Stimulated activated CD8-positive, alpha-beta memory T cell treated with anti-CD3 and anti-CD28 coated beads, Interleukin-2, amount 100 ng/mL, for 1 hour (primary cell): ENCODE results near the gene LIPC.

Source experiments
- DNase-seq, 2 donors: peaks; one replicate each; pipeline ENCODE4 v3.0.0-alpha.2; 2020; ENCODE audit warnings: low read depth in 2 of 2

The LIPC gene

DNA sequence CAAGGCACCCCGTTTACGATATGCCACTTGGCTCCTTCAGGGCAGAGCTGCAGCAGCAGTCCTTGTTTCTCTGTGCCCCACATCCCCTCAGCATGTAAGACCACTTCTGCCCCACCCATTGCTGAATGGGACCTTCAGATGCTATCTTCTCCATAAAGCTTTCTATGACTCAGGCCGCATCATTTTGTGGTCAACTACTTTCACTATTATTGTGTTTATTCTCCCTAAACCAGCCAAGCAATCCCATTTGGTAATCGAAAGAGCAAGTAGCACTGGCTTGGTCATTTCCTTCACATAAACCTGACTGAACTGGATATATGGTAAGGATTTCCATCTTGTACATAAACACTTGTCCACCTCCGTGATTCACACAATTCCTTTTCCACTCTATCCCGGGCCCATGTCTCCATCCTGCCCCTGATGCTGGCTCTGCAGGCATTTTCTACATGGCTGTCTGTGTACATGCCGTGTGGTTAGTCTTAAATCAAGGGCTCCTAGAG, 25.7 kb downstream of the LIPC start:
- DNase-seq: no peak

- DNase-seq: no peak
Observed at GRCh38 chr15:58458076-58458475, 26.3 kb downstream of the LIPC start.

- no peak for DNase-seq
Observed at GRCh38 chr15:58459045-58459444, 27.3 kb downstream of the LIPC start.

GRCh38 chr15:58459560-58459959, 27.8 kb downstream of the LIPC start:
- no peak for DNase-seq

DNA sequence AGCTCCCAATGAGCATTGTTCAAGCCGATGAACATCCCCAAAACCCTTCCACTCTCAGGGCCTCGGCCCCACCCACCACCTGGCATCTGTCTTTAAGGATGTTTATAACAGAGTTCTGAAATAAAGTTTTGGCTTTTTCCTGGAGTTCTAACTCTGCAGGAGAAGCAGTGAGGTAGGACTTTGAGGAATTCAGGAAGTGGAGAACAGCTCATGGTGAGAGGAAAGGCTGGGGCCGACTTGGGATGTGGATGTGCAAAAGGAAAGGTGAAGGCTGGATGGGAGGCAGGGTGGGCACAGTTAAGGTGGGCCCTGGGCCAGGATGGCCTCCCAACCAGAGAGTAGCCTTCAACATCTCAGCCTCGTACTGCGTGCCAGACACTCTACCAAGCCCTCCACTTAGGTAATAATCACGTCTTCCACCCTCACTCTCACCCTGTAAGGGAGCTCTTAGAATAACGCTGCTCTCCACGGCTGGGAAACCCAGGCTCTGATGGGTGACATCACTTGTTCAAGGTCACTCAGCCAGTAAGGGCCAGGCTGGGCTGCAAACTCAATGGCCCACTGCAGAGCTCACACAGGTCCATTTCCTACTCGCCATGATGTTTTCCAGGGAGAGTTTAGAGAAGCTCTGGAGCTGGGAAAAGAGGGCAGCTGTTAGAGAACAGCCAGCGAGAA, 28.5 kb downstream of the LIPC start:
- no peak for DNase-seq

DNA sequence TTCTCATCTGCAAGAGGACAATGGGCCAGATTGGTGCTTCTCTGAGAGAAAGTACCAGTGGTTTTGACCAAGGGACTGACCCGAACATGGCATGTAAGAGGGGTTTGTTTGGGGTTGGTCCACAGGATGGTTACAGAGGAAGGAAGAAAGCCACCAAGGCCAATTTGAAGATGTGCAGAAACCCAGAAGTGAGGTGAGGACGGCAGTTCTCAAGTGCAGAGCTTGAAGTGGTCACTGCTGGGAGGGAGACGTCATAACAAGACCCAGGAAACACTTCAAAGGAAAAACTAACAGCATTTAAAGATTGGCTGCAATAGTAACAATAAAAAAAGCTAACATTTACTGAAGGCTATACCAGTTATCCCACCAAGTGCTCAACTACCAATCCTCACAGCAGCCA, 29.1 kb downstream of the LIPC start:
- DNase-seq: no peak

DNA sequence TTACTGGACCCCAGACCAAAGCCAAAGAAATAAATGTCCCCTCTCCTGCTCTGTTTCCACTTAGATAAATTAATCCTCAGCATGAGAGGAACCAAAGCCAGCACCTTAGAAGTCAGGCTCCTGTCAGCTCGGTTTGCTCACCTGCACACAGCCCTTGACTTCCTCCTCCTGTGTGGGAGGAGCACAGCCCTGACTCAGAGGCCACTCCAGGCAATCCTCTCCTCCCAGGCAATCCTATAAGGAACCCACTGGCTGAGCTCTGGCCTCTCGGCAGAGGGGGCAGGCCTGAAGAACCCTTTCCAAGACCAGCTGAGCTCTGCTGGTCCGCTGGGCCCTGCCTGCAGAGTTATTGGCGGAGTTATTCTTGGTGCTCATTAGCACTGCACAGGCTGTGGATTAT, 30.8 kb downstream of the LIPC start:
- no peak for DNase-seq

DNA sequence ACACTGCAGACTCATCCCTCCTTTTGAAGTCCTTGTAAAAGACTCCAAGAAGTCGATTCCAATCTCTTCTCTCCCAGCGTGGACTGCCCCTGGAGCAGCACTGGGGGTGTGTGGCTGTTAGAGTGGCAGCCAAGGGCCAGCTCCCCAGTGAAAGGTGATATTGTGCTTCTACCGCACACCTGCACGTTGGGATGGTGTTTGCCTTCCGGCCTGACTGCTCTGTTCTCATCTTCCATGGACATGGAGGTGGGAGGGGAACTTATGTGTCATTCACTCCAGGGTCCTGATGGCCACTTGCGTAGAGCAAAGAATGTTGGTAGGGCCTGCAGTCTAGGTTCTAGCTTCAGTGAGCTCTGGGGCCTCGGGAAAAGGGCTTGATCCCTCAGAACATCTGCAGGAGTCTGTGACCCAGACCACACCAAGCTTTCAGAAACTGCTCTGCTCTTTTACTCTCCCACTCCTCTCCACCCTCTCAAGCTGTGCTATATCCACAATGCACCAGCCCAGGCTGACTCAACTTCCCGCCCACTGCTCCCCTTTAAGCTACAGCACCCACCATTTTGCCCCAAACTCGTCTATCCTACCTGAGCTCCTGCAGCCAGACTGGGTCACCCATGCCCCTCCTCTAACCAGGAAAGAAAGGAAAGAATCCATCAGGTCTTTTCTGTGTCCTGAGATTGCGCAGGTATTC, 31.3 kb downstream of the LIPC start:
- DNase-seq: no peak

GRCh38 chr15:58463815-58464650, 32.2 kb downstream of the LIPC start:
- no peak for DNase-seq

DNA sequence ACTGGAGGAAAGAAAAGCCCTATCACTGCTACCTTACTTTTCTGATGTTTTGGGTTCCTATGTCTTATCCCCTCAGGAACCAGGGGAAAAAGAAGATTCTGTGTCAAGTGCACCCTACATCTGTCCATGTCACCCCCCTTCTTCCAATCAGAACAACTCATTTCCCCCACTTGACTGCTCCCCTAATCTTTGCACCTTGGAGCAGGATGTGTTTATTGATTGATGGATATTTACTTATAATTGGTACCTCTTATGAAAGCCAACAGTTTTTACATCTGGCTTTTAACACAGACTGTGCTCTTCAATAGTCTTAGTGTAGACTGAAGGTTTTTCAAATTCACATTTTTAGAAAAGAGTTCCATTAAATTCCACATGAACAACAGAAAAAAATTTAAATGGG, 33.3 kb downstream of the LIPC start:
- no peak for DNase-seq

GRCh38 chr15:58465866-58466517, 34.2 kb downstream of the LIPC start:
- DNase-seq: no peak

DNA sequence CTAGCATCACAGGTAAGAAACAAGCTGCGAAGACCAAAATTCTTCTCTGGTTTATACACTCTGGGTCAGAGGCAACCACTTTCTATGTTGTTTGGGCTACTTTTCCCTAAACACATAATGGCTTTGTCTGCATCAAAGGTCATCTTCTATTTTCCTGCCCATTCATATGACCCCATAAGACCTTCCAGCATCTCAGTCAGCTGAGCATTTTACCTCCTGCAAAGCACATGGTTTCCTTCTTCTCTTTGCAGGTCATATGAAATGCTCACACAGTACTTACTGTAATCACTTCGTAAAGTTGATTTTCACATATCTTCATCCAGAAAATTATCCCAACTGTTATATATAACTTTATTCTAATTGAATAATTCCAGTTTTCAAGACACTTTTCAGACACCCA, 34.8 kb downstream of the LIPC start:
- DNase-seq: no peak

DNA sequence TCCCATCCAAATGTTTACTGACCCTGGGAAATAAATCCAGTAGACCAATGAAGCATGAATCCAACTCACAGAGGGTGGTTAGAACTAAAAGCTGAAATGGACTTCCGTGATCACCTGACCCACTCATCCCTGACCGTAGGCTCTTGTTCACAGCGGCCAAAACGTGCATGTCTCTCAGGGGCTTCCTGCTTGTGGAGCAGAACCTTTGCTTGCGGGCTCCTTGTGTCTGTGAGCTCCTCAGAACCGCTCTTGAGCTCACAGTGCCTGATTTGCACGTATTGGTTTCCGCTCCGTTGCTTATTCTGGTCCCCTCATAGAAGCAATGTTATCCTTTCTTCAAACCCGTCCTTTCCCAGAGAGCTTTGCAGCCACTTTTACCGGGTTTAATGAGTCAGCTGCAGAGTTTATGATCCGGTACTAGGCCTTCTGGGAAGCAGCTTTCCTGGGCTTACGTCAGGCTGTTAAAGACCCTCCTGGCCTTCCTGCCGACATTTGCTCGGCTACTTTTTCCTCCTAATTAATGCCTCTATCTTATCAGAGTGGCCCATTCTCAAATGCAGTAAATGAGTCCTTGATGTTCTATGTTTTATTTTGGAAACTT, 35.4 kb downstream of the LIPC start:
- no peak for DNase-seq

DNA sequence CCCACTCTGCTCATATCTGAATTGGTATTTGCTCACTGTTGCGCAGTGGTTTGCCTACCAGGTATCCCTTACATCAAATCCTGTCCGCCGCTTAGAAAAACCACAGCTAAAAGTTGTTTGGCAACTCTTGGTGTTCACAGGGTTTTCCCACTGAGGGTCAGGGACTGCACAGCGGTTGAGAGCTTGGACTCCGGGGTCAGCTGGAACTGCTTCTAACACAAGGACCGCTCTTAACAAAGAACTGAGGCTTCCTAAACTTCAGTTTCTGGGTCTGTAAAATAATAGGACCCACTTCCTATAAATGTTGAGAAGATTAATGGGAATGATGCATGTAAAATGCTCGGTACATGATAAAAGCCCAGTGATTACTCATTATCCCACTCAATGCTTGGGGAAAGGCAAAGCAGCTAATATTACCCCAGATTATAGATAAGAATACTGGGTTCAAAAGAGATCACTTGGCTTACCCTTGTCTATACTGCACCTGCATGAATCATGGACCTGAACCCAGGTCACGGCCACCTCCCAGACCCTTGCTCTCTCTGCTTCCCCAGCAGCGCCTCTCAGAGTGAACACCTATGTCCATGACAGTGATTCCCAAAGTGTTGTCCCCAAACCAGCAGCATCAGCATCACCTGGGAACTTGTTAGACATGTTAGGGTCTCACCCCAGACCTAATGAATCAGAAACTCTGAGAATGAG, 36.1 kb downstream of the LIPC start:
- no peak for DNase-seq

GRCh38 chr15:58469432-58470353, 37.9 kb downstream of the LIPC start:
- DNase-seq: no peak

- no peak for DNase-seq
Observed at GRCh38 chr15:58471348-58471747, 39.6 kb downstream of the LIPC start.

DNA sequence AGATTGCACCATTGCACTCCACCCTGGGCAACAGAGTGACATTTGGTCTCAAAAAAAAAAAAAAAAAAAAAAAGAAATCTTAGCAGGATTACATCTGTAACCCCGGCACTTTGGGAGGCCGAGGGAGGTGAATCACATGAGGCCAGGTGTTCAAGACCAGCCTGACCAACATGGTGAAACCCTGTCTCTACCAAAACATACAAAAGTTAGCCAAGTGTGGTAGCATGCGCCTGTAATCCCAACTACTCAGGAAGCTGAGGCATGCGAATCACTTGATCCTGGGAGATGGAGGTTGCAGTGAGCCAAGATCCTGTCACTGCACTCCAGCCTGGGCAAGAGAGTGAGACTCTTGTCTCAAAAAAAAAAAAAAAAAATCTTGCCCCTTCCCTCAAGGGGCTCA, 40.4 kb downstream of the LIPC start:
- no peak for DNase-seq

DNA sequence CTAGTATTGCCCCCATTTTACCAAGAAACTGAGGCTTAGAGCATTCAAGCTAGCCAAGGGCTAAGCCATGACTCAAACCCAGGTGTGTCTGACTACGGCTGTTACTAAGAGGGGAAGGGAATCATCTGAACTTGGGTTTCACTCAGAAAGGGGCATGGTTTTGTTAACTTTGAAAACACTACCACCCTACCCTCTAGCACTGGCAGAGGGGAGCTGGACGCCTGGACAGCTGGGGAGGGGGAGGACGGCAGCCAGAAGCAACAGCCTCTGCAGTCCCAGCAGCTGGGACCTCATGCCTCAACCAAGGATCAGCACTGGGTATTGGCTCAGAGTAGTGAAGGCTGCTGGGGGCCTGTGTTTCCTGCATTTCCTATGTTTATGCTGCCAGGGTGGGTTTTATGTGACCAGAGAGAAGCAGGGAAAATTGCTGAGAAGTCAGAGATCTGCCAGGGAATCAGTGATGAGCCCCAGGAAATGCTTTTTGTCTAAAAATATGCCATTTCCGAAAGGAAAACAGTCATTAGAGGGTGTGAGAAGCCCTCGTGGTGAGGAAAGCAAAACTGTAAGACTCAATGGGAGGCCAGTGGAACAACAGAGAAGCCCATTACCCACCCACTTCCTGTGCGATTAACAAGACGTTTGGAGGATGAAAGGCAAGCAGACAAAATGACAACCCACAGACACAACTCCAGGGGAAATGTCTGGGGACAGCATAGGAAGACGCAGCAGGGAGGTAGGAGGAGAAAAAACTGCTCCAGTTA, 41.2 kb downstream of the LIPC start:
- DNase-seq: peak in 1 of 2 donors; percentile 5

GRCh38 chr15:58473724-58474123, 41.9 kb downstream of the LIPC start:
- DNase-seq: no peak
